BJ (cell line): ENCODE data around the gene CERS1. TPM values are rescaled to one million over a fixed set of nuclear protein-coding genes. Genes with fewer than 3 reads are reported as not detected.

Experiments
- CTCF ChIA-PET: fragments of 350-600 bp; formaldehyde crosslinking; extraction: SDS; loops from one replicate; lab custom pipeline; 2021; ENCODE audit warnings: antibody characterized with exemption, inconsistent platforms; lab: Yijun Ruan, JAX
- POLR2A ChIA-PET: fragments of 300-600 bp; sonication (Branson Sonifier 250); formaldehyde crosslinking; extraction: SDS; loops from one replicate; lab custom pipeline; 2021; ENCODE audit warnings: antibody characterized with exemption; lab: Charles Lee
- DNase-seq: peaks from one replicate; pipeline ENCODE4 v3.0.0-alpha.2; 2011; ENCODE audit warnings: low read depth
- H3K27me3 ChIP-seq: 2 replicates; pipeline ENCODE4 v1.6.0; 2011; ENCODE audit warnings: low read length; ENCODE audit not compliant: control insufficient read depth, insufficient read depth
- H3K36me3 ChIP-seq: 2 replicates; pipeline ENCODE4 v1.5.1; 2011; ENCODE audit warnings: low read length; ENCODE audit not compliant: control insufficient read depth, insufficient read depth
- H3K4me3 ChIP-seq: 2 replicates; pipeline ENCODE4 v1.5.1; 2011; ENCODE audit warnings: low read depth, mild to moderate bottlenecking, control low read depth, low read length
- CTCF ChIP-seq: IDR thresholded peaks from 2 replicates; pipeline ENCODE4 v1.5.1; 2011; ENCODE audit warnings: low read depth, mild to moderate bottlenecking, control low read depth, inconsistent platforms, low read length, moderate library complexity; ENCODE audit not compliant: insufficient read depth
- polyA plus RNA-seq: library from polyadenylated mRNA; depleted of rRNA; stranded (reverse); fragments of >200 nt; gene quantifications from 2 replicates; pipeline ENCODE4 v1.2.3, GENCODE V29; 2011

The CERS1 gene
- polyA plus RNA-seq, 1 experiment: 0.83 TPM

GRCh38 chr19:18898081-18898606, 2.2 kb upstream of the CERS1 start:
- no peak overlapping the region for H3K4me3 ChIP-seq
- peaks cover 7% of the 10 kb centered on the region for H3K27me3 ChIP-seq
- DNase-seq: no peak
- peaks cover 16% of the 10 kb centered on the region for H3K36me3 ChIP-seq
- ChIA-PET CTCF (no interaction called here), POLR2A (no interaction called here)
- no peak for TF ChIP-seq CTCF

GRCh38 chr19:18897094-18898029, 1.4 kb upstream of the CERS1 start:
- peaks cover 7% of the 10 kb centered on the region for H3K27me3 ChIP-seq
- POLR2A ChIA-PET: no interaction called here
- peaks cover 11% of the 10 kb centered on the region for H3K36me3 ChIP-seq
- no peak overlapping the region for H3K4me3 ChIP-seq
- TF ChIP-seq CTCF: no peak
- no peak for DNase-seq
- CTCF ChIA-PET: interaction anchor here (4.7 kb wide), 1 partner anchor 90 kb away, joined by 33 read pairs; no protein-coding TSS in a partner anchor

GRCh38 chr19:18896421-18896841, 473 bp upstream of the CERS1 start:
- peaks cover 11% of the 10 kb centered on the region for H3K36me3 ChIP-seq
- ChIA-PET POLR2A (no interaction called here), CTCF (interaction anchor here (0.6 to 4.7 kb wide), 2 partner anchors 54 to 91 kb away, joined by 3 to 33 read pairs; no protein-coding TSS in a partner anchor)
- H3K4me3 ChIP-seq: no peak overlapping the region
- 0 out of 2 replicates have a peak, but pooled peaks have one; percentile 9 for TF ChIP-seq CTCF
- H3K27me3 ChIP-seq: peaks cover 7% of the 10 kb centered on the region
- no peak for DNase-seq

GRCh38 chr19:18895038-18895823, 727 bp downstream of the CERS1 start:
- peaks cover 7% of the 10 kb centered on the region for H3K27me3 ChIP-seq
- CTCF ChIA-PET: interaction anchor here (0.6 to 4.7 kb wide), 6 partner anchors 29 to 727 kb away, joined by 3 to 33 read pairs (median 4); no protein-coding TSS in a partner anchor

More at GRCh38 chr19:18895038-18895823, 727 bp downstream of the CERS1 start:
- no peak for DNase-seq
- POLR2A ChIA-PET: no interaction called here
- peak; percentile 51 for TF ChIP-seq CTCF
- Histone ChIP-seq H3K4me3 (peak overlapping the region; percentile 42), H3K36me3 (peaks cover 6% of the 10 kb centered on the region; the same call in 1 of the 2 replicates)
